ENCODE data around the gene EMC7.
A peak's percentile ranks its signal among the peaks of the same experiment; 100 is the strongest.
"Not testable (repeated sequence)": the region's sequence is repeated elsewhere in the genome, so short reads cannot be mapped to it uniquely, and the experiment has no call there.

Gene EMC7

DNA sequence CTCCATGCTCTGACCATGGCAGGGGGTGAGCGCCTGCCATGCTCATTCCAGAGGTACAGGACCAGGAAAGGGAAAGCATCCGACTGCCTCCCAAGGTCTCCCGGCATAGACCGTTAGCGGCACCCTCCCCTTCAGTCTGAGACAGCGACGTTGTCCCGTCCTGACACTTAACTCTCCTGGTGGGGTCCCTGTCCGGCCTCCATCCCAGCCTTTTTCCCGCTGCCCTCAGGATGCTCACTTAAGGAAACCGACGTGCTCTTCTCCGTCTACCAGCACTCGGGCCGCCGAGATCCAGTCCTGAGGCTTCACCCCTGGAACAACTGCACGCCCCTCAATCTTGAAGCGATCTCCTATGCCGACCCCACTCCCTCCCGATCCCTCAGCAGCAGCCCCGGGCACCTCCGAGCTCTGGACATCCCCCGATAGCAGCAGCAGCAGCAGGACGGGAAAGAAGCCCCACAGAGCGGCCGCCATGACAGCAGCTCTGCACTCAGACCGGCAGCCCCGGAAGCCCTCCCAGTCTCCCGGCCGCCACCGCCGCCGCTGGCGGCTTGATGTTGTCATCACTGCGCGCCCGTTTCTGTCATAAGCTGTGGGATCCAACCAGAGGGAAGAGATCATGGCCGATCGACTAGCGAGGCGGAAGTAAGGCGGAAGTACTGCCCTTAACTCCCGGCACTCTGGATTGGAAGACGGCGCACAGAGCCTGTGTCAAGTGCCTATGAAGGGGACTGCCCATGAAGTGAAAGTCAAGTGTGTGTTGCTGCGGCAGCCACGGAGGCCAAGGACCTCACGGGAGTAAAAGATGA is at the start of gene EMC7, which contains the start of gene PGBD4:
Gene EMC7 (minus strand): TSS at position 497 of the 809 bp plus-strand sequence. CDS start 23 bp downstream, at position 474.
Gene PGBD4 (plus strand): TSS at position 718 of the 809 bp plus-strand sequence. CDS start 449 bp downstream, outside the sequence.
- Histone ChIP-seq H3K9ac (ENCODE audit: low read depth, low read length) (peak within 1 kb of the TSS; percentile 74), H3K36me3 (ENCODE audit: insufficient read depth, low read length) (no peaks in the 10 kb centered on the region; the same call in none of the 2 replicates), H3K9me3 (ENCODE audit: control insufficient read depth, insufficient read depth, low read length) (no peaks in the 10 kb centered on the region), H3K4me1 (ENCODE audit: insufficient read depth, low read length) (no peaks in the 10 kb centered on the region)

GRCh38 chr15:34147371-34148140 is 45.9 kb upstream of the EMC7 start:
- Histone ChIP-seq H3K9ac (ENCODE audit: low read depth, low read length) (no peak overlapping the region), H3K4me1 (ENCODE audit: insufficient read depth, low read length) (no peaks in the 10 kb centered on the region), H3K9me3 (ENCODE audit: control insufficient read depth, insufficient read depth, low read length) (no peaks in the 10 kb centered on the region), H3K36me3 (ENCODE audit: insufficient read depth, low read length) (peaks cover 10% of the 10 kb centered on the region; the same call in 1 of the 2 replicates)

DNA sequence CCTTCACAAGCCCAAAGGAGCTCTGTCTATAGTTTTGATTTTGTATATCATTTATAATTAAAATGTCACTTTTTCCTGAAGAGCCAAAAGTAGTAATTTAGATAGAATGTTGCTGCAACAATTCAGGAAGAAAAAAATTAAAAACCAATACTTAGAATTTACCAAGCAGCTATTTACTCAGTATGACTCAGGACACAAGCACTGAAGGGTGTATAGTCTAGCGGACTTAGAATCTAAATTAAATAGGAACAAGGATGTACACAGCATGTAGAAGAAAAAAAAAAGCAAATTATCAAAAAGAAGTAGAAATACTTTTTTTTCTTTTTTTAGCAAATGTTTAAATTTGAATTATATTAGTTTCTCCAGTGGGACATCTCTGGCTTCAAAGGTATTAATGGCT is 31.8 kb upstream of the EMC7 start:
- no peaks in the 10 kb centered on the region for H3K4me1 ChIP-seq (ENCODE audit: insufficient read depth, low read length)
- H3K36me3 ChIP-seq (ENCODE audit: insufficient read depth, low read length): no peaks in the 10 kb centered on the region
- no peak overlapping the region for H3K9ac ChIP-seq (ENCODE audit: low read depth, low read length)
- no peaks in the 10 kb centered on the region for H3K9me3 ChIP-seq (ENCODE audit: control insufficient read depth, insufficient read depth, low read length)

DNA sequence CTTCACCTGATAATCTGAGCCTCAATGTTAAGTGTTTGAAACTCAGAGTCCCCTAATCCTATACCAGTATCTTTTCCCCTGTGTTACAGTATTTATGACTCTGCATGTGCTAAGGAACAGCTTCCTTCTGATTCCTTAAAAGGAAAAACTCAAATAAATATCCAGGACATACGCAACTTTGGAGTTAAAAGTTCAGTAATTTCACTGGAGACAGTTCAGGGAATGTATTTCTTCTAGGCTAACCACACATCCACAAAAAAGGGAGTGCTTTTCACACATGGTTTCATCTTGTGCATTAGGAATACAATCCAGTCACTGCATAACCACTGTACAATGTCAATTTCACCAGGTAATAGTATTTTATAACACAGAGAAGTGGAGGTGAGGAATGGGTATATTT is 31.2 kb upstream of the EMC7 start:
- H3K4me1 ChIP-seq (ENCODE audit: insufficient read depth, low read length): no peaks in the 10 kb centered on the region
- H3K9ac ChIP-seq (ENCODE audit: low read depth, low read length): no peak overlapping the region
- H3K9me3 ChIP-seq (ENCODE audit: control insufficient read depth, insufficient read depth, low read length): no peaks in the 10 kb centered on the region
- no peaks in the 10 kb centered on the region for H3K36me3 ChIP-seq (ENCODE audit: insufficient read depth, low read length)

- Histone ChIP-seq H3K9ac (ENCODE audit: low read depth, low read length) (no peak overlapping the region), H3K4me1 (ENCODE audit: insufficient read depth, low read length) (peaks cover 8% of the 10 kb centered on the region), H3K9me3 (ENCODE audit: control insufficient read depth, insufficient read depth, low read length) (no peaks in the 10 kb centered on the region), H3K36me3 (ENCODE audit: insufficient read depth, low read length) (no peaks in the 10 kb centered on the region)
These were observed 27.2 kb upstream of the EMC7 start for GRCh38 chr15:34128898-34129297.

DNA sequence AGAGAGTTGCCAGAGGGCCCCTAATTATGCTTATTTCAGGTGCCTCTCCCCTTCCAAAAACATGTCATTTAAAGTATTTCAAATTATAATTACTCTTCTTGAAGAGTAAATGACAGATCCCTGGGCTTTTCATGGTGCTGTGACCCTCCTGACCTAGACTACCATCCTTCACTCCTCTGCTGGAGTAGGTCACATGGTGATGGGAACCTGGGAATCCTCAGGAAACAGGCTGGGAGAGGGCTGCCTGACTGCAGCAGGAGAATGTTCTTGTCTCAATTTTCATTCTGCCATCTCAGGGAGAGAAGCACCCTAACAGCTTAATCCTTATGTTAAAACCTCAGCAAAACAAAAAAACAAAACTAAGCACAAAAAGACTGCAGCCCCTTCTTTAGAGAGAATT is 24.9 kb upstream of the EMC7 start:
- H3K9me3 ChIP-seq (ENCODE audit: control insufficient read depth, insufficient read depth, low read length): no peaks in the 10 kb centered on the region
- peaks cover 8% of the 10 kb centered on the region for H3K4me1 ChIP-seq (ENCODE audit: insufficient read depth, low read length)
- no peaks in the 10 kb centered on the region for H3K36me3 ChIP-seq (ENCODE audit: insufficient read depth, low read length)
- no peak overlapping the region for H3K9ac ChIP-seq (ENCODE audit: low read depth, low read length)

DNA sequence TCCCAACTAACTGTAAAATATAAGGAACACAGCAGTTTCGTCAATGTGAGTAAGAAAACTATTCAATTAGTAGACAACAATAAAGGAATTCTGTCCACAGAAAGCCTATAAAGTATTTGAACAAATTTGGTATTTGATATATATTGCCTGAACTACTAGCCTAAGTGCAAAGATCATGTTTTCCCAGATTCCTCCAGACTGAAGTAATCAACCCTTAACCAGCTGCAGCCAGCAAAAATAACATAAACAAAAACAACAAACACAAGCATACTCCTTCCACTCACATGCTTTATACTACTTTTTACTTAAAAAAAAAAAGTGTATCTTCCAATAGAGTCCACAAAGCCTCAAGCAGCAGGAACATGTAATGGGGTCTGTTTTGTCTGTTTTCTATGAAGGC is 24.3 kb upstream of the EMC7 start:
- Histone ChIP-seq H3K4me1 (ENCODE audit: insufficient read depth, low read length) (peaks cover 8% of the 10 kb centered on the region), H3K9me3 (ENCODE audit: control insufficient read depth, insufficient read depth, low read length) (no peaks in the 10 kb centered on the region), H3K36me3 (ENCODE audit: insufficient read depth, low read length) (no peaks in the 10 kb centered on the region), H3K9ac (ENCODE audit: low read depth, low read length) (no peak overlapping the region)

DNA sequence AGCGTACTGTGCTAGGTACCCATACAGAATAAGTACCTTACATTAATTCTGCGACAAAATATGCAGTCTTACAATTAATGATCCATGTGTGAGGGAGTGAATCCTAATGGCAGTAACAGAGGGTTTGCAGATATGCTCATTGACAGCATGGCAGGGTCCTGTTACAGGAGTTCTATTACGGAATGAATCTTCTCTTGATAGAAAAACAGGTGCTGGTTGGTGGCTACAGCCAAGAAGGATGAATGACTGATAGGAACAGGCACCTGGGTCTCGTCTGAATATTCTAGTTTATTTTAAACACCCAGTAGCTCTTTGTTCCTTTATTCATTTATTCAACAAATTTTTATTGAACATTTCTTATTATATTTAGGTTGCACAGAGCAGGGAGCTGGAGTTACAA is 23.0 kb upstream of the EMC7 start:
- H3K36me3 ChIP-seq (ENCODE audit: insufficient read depth, low read length): no peaks in the 10 kb centered on the region
- H3K4me1 ChIP-seq (ENCODE audit: insufficient read depth, low read length): peaks cover 8% of the 10 kb centered on the region
- no peak overlapping the region for H3K9ac ChIP-seq (ENCODE audit: low read depth, low read length)
- H3K9me3 ChIP-seq (ENCODE audit: control insufficient read depth, insufficient read depth, low read length): no peaks in the 10 kb centered on the region

DNA sequence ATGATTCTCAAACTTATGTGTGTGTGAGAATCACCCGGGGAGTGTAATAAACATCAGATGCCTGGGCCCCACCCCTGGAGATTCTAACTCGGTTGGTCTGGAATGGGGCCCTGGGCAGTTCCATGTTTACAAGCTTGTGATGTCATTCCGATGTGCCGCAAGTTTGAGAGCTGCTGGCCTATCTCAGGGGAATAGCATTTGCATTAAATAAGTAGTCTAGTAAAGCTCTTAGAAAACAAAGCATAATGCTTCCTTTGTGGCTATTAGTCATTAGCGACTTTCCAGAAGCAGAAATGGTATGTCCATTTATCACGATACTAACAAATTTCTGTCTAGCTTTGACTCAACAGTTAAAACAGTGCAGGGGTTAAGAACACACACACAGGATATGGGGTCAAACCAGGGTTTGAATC is 21.1 kb upstream of the EMC7 start:
- Histone ChIP-seq H3K36me3 (ENCODE audit: insufficient read depth, low read length) (no peaks in the 10 kb centered on the region), H3K9me3 (ENCODE audit: control insufficient read depth, insufficient read depth, low read length) (no peaks in the 10 kb centered on the region), H3K9ac (ENCODE audit: low read depth, low read length) (no peak overlapping the region), H3K4me1 (ENCODE audit: insufficient read depth, low read length) (peaks cover 8% of the 10 kb centered on the region)

GRCh38 chr15:34121786-34122185 is 20.1 kb upstream of the EMC7 start:
- H3K36me3 ChIP-seq (ENCODE audit: insufficient read depth, low read length); H3K9me3 ChIP-seq (ENCODE audit: control insufficient read depth, insufficient read depth, low read length); H3K4me1 ChIP-seq (ENCODE audit: insufficient read depth, low read length); H3K9ac ChIP-seq (ENCODE audit: low read depth, low read length): not testable (repeated sequence)

DNA sequence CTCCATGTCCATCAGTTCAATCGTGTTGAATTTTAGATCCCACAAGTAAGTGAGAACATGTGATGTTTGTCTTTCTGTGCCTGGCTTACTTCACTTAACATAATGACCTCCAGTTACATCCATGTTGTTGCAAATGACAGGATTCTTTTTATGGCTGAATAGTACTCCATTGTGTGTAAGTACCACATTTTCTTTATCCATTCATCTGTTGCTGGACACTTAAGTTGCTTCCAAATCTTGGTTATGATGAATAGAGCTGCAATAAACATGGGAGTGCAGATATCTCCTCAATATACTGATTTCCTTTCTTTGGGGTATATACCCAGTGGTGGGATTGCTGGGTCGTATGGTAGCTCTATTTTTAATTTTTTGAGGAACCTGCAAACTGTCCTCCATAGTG is 18.8 kb upstream of the EMC7 start:
- not testable (repeated sequence) for H3K9me3 ChIP-seq (ENCODE audit: control insufficient read depth, insufficient read depth, low read length); H3K36me3 ChIP-seq (ENCODE audit: insufficient read depth, low read length); H3K9ac ChIP-seq (ENCODE audit: low read depth, low read length); H3K4me1 ChIP-seq (ENCODE audit: insufficient read depth, low read length)

DNA sequence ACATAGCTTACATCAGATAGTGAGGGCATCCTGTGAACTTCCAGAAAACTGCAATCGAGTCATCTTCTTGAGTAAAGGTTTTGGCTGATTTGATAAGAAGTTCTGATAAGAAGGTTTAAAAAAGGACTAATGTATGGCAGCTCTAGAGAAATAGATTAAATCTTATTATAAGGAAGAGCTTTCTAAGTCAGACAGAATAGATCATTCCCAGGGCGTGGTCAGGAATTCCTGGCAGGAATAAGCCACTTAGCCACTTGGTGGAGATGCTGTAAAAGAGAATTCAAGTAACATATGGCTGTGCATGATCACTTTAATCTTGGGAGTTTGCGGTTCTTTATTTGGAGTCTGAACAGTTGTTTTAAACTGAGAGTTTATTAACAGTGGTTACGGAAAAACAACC is 17.6 kb upstream of the EMC7 start:
- no peaks in the 10 kb centered on the region for H3K36me3 ChIP-seq (ENCODE audit: insufficient read depth, low read length)
- no peaks in the 10 kb centered on the region for H3K4me1 ChIP-seq (ENCODE audit: insufficient read depth, low read length)
- no peaks in the 10 kb centered on the region for H3K9me3 ChIP-seq (ENCODE audit: control insufficient read depth, insufficient read depth, low read length)
- H3K9ac ChIP-seq (ENCODE audit: low read depth, low read length): no peak overlapping the region

GRCh38 chr15:34116620-34117019 is 15.0 kb upstream of the EMC7 start:
- no peaks in the 10 kb centered on the region for H3K36me3 ChIP-seq (ENCODE audit: insufficient read depth, low read length)
- H3K4me1 ChIP-seq (ENCODE audit: insufficient read depth, low read length): no peaks in the 10 kb centered on the region
- H3K9me3 ChIP-seq (ENCODE audit: control insufficient read depth, insufficient read depth, low read length): no peaks in the 10 kb centered on the region
- no peak overlapping the region for H3K9ac ChIP-seq (ENCODE audit: low read depth, low read length)

DNA sequence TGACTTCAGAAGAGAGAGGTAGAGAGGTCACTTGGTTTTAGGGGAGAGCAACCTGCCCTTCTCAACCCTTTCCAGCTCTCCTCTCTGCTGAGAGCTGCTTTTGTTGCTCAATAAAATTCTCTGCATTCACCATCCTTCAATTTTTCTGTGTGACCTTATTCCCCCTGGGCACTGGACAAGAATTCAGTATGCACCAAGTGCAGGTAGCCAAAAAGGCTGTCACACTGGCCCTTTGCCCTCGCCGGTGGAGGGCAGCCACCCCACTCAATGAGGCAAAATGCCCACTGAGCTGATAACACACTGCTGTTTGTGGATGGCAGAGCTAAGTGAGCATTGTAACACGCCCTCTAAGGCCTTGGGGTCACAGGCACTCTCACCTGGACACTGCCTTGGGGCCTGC is 13.1 kb upstream of the EMC7 start:
- Histone ChIP-seq H3K9me3 (ENCODE audit: control insufficient read depth, insufficient read depth, low read length) (no peaks in the 10 kb centered on the region), H3K4me1 (ENCODE audit: insufficient read depth, low read length) (peaks cover 5% of the 10 kb centered on the region), H3K9ac (ENCODE audit: low read depth, low read length) (no peak overlapping the region), H3K36me3 (ENCODE audit: insufficient read depth, low read length) (no peaks in the 10 kb centered on the region)

DNA sequence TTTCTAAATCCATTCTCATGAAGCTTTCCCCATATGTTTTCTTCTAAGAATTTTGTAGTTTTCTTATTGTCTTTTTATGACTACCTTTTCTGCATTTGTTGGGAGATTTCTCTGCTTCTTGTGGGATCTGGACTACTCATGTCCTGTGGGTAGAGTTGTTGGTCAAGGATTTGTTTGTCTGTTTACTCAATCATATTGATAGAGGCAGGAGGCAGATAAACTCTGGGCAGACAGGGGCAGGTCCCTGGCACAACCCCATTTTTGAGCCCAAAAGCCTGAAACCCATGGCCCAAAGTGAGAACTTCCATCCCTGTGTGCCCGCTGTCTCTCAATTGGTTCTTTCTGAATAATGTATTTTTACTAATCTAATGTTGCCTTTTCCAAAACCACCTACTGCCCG is 12.6 kb upstream of the EMC7 start:
- peaks cover 6% of the 10 kb centered on the region for H3K4me1 ChIP-seq (ENCODE audit: insufficient read depth, low read length)
- no peak overlapping the region for H3K9ac ChIP-seq (ENCODE audit: low read depth, low read length)
- H3K9me3 ChIP-seq (ENCODE audit: control insufficient read depth, insufficient read depth, low read length): no peaks in the 10 kb centered on the region
- no peaks in the 10 kb centered on the region for H3K36me3 ChIP-seq (ENCODE audit: insufficient read depth, low read length)

Data from ES-I3 (cell line).